Rectal smooth muscle tissue (tissue), 1 donor: Measurements from ENCODE around the gene KCND2.

Source experiments
- H3K27ac ChIP-seq: one replicate; pipeline ENCODE4 v1.7.0; 2013; ENCODE audit warnings: low read depth, low read length, inconsistent platforms
- H3K27me3 ChIP-seq: one replicate; pipeline ENCODE4 v1.7.0; 2013; ENCODE audit warnings: low read length; ENCODE audit not compliant: control insufficient read depth, insufficient read depth
- H3K36me3 ChIP-seq: one replicate; pipeline ENCODE4 v1.7.0; 2013; ENCODE audit warnings: low read length; ENCODE audit not compliant: control insufficient read depth, insufficient read depth
- H3K4me1 ChIP-seq: one replicate; pipeline ENCODE4 v1.7.0; 2013; ENCODE audit warnings: low read length; ENCODE audit not compliant: control insufficient read depth, insufficient read depth
- H3K4me3 ChIP-seq: one replicate; pipeline ENCODE4 v1.7.0; 2013; ENCODE audit warnings: low read length
- H3K9ac ChIP-seq: one replicate; pipeline ENCODE4 v1.7.0; 2013; ENCODE audit warnings: low read length

The KCND2 gene

GRCh38 chr7:120731271-120731670, 458.3 kb downstream of the KCND2 start:
- no peak overlapping the region for H3K9ac ChIP-seq
- H3K36me3 ChIP-seq: no peaks in the 10 kb centered on the region
- peaks cover 8% of the 10 kb centered on the region for H3K4me1 ChIP-seq
- H3K27ac ChIP-seq: no peak overlapping the region
- H3K27me3 ChIP-seq: no peaks in the 10 kb centered on the region
- no peak overlapping the region for H3K4me3 ChIP-seq

GRCh38 chr7:120732256-120732655, 459.3 kb downstream of the KCND2 start:
- H3K4me3 ChIP-seq: no peak overlapping the region
- H3K36me3 ChIP-seq: no peaks in the 10 kb centered on the region
- no peaks in the 10 kb centered on the region for H3K27me3 ChIP-seq
- peaks cover 8% of the 10 kb centered on the region for H3K4me1 ChIP-seq
- no peak overlapping the region for H3K27ac ChIP-seq
- H3K9ac ChIP-seq: no peak overlapping the region

DNA sequence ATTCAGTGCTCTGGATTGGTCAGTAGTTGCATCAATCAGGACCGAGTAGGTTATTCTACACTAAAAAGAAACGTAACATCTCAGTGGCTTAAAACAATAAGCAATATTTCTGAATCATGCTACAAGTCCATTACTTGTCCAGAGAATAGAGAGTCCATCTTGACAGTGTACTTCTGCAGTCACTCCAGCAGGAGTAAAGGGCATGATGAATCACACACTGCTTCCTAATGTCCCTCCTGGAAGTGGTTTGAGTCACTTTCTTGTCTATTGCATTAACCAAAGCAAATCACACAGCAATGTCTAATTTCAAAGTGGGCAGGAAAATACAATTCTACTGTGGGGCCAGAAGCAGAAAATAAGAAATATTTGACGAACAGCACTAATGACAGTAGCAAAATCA, 460.2 kb downstream of the KCND2 start:
- H3K4me1 ChIP-seq: peaks cover 8% of the 10 kb centered on the region
- H3K4me3 ChIP-seq: no peak overlapping the region
- H3K36me3 ChIP-seq: no peaks in the 10 kb centered on the region
- no peak overlapping the region for H3K9ac ChIP-seq
- no peaks in the 10 kb centered on the region for H3K27me3 ChIP-seq
- H3K27ac ChIP-seq: peak overlapping the region; percentile 34

DNA sequence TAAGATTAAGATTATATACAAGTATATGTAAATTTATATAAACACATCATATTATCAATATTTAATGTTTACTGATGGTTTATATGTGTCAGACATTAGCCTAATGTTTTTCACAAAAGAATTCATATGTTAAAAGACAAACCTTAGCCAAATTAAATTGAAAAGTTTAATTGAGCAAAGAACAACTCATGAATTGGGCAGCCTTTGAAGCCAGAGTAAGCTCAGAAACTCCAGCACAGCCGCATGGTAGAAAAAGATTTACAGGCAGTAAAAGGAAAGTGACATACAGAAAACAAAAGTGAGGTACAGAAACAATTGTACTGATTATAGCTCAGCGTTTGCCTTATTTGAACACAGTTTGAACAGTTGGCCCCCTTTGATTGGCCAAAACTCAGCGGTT, 460.9 kb downstream of the KCND2 start:
- Histone ChIP-seq H3K9ac (no peak overlapping the region), H3K4me1 (peaks cover 8% of the 10 kb centered on the region), H3K27ac (peak overlapping the region; percentile 71), H3K36me3 (no peaks in the 10 kb centered on the region), H3K27me3 (no peaks in the 10 kb centered on the region), H3K4me3 (no peak overlapping the region)

GRCh38 chr7:120735791-120736190, 462.8 kb downstream of the KCND2 start:
- Histone ChIP-seq H3K4me3 (no peak overlapping the region), H3K4me1 (peaks cover 10% of the 10 kb centered on the region), H3K9ac (no peak overlapping the region), H3K27me3 (no peaks in the 10 kb centered on the region), H3K36me3 (no peaks in the 10 kb centered on the region), H3K27ac (no peak overlapping the region)

DNA sequence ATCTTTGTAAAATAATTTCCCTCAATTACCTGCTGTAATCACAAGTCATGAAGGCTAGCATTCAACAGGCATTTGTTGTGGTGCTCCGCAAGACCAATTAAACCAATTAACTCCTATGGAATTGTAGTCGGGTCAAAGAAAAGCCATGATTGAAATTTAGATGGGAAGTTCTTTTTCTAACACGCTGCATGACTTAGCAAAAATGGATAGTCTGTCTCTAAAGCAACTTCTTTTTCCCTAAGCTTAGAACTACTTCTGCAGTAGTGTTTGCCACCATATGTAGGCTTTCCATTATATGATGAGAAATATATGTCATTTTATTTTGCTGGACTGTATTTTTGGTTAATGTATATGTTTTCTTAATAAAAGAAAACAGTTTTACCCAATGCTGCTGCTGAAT, 465.8 kb downstream of the KCND2 start:
- Histone ChIP-seq H3K9ac (no peak overlapping the region), H3K4me1 (peaks cover 8% of the 10 kb centered on the region), H3K36me3 (no peaks in the 10 kb centered on the region), H3K27ac (no peak overlapping the region), H3K4me3 (no peak overlapping the region), H3K27me3 (no peaks in the 10 kb centered on the region)

GRCh38 chr7:120740348-120740747, 467.4 kb downstream of the KCND2 start:
- Histone ChIP-seq H3K27me3 (no peaks in the 10 kb centered on the region), H3K27ac (peak overlapping the region; percentile 43), H3K36me3 (no peaks in the 10 kb centered on the region), H3K4me1 (peaks cover 3% of the 10 kb centered on the region), H3K4me3 (peak overlapping the region; percentile 42), H3K9ac (no peak overlapping the region)

- no peaks in the 10 kb centered on the region for H3K27me3 ChIP-seq
- H3K9ac ChIP-seq: no peak overlapping the region
- H3K36me3 ChIP-seq: no peaks in the 10 kb centered on the region
- peaks cover 3% of the 10 kb centered on the region for H3K4me1 ChIP-seq
- no peak overlapping the region for H3K27ac ChIP-seq
- H3K4me3 ChIP-seq: no peak overlapping the region
Observed at GRCh38 chr7:120741371-120742042, 468.5 kb downstream of the KCND2 start.

- no peak overlapping the region for H3K4me3 ChIP-seq
- no peak overlapping the region for H3K9ac ChIP-seq
- H3K27ac ChIP-seq: no peak overlapping the region
- H3K36me3 ChIP-seq: no peaks in the 10 kb centered on the region
- H3K4me1 ChIP-seq: peaks cover 3% of the 10 kb centered on the region
- H3K27me3 ChIP-seq: no peaks in the 10 kb centered on the region
Observed at GRCh38 chr7:120742372-120742771, 469.4 kb downstream of the KCND2 start.

DNA sequence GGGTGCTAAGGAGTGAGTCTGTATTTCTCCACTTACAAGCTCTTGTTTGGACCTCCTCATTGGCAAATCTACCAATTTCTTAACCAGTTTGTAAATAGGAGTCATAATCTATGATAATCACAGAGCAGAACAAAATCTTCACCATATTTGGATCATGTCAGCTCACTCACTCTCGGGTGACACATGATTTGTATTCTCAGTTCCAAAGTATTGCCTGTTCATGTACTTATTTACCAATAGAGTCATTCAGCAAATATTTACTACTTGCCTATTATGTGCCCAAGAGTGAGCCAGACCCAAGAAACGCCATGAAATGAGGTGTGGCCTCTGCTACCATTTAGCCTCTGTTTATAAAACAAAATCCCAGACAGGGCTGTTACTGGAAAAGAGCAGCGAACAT, 470.2 kb downstream of the KCND2 start:
- Histone ChIP-seq H3K27ac (no peak overlapping the region), H3K9ac (no peak overlapping the region), H3K27me3 (no peaks in the 10 kb centered on the region), H3K36me3 (no peaks in the 10 kb centered on the region), H3K4me1 (peaks cover 3% of the 10 kb centered on the region), H3K4me3 (no peak overlapping the region)

- H3K9ac ChIP-seq: no peak overlapping the region
- no peaks in the 10 kb centered on the region for H3K27me3 ChIP-seq
- H3K27ac ChIP-seq: no peak overlapping the region
- no peaks in the 10 kb centered on the region for H3K36me3 ChIP-seq
- no peak overlapping the region for H3K4me3 ChIP-seq
- no peaks in the 10 kb centered on the region for H3K4me1 ChIP-seq
Observed at GRCh38 chr7:120760050-120760449, 487.1 kb downstream of the KCND2 start.

- Histone ChIP-seq H3K4me1 (no peaks in the 10 kb centered on the region), H3K4me3 (no peak overlapping the region), H3K27me3 (no peaks in the 10 kb centered on the region), H3K9ac (no peak overlapping the region), H3K27ac (no peak overlapping the region), H3K36me3 (no peaks in the 10 kb centered on the region)
Observed at GRCh38 chr7:120760851-120761250, 487.9 kb downstream of the KCND2 start.

DNA sequence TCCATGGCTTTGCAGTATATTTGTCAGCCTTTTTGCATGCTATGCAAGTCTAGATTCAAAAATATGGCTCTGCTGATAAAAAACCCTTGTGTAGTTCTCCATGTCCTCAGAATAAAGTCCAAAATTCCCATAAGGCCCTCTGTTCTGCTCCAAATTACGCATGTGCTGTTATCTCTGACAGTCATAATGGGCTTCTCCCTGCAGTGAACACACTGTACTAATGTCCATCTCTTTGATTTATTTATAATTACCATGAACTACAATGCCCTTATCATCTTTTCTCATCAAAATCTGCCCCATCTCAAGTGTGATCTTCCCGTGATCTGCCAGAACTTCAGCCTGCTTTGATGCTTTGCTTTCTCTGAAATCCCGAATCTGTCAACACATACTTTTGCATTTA, 497.2 kb downstream of the KCND2 start:
- H3K27me3 ChIP-seq: no peaks in the 10 kb centered on the region
- H3K9ac ChIP-seq: no peak overlapping the region
- no peaks in the 10 kb centered on the region for H3K36me3 ChIP-seq
- no peak overlapping the region for H3K4me3 ChIP-seq
- no peaks in the 10 kb centered on the region for H3K4me1 ChIP-seq
- H3K27ac ChIP-seq: no peak overlapping the region
